Spleen (tissue), 11 donors: ENCODE measurements around the gene XPNPEP2. TPM values are rescaled to one million over a fixed set of nuclear protein-coding genes. Genes with fewer than 3 reads are reported as not detected.

Experiments
- DNase-seq: peaks from one replicate; pipeline ENCODE4 v3.0.0-alpha.2; 2020
- H3K27ac ChIP-seq, 8 donors: fragments of 200-600 bp; sonication (generic) in 7 of 8; 1 replicate in 4 of 8; 2 replicates in 4 of 8; pipeline versions ENCODE4 v1.5.0 to v1.8.0; 2016 to 2021; ENCODE audit warnings: inconsistent platforms in 4 of 8, mild to moderate bottlenecking in 4 of 8, moderate library complexity in 1 of 8
- H3K27me3 ChIP-seq, 7 donors: fragments of 200-600 bp; sonication (generic) in 6 of 7; replicated peaks in 1 of 7; 1 replicate in 4 of 7; 2 replicates in 3 of 7; pipeline versions ENCODE4 v1.5.0 to v1.8.0; 2016 to 2021; ENCODE audit warnings: inconsistent platforms in 3 of 7, mild to moderate bottlenecking in 1 of 7
- H3K36me3 ChIP-seq, 6 donors: fragments of 200-600 bp; sonication (generic) in 5 of 6; 1 replicate in 4 of 6; 2 replicates in 2 of 6; pipeline versions ENCODE4 v1.5.0 to v1.8.0; 2016 to 2021; ENCODE audit warnings: inconsistent platforms in 2 of 6
- H3K4me1 ChIP-seq, 6 donors: fragments of 200-600 bp; sonication (generic) in 5 of 6; 1 replicate in 3 of 6; 2 replicates in 3 of 6; pipeline versions ENCODE4 v1.5.0 to v1.8.0; 2016 to 2021; ENCODE audit warnings: inconsistent platforms in 3 of 6
- H3K4me3 ChIP-seq, 8 donors: fragments of 200-600 bp; sonication (generic) in 7 of 8; 1 replicate in 4 of 8; 2 replicates in 4 of 8; pipeline versions ENCODE4 v1.5.0 to v1.8.0; 2016 to 2021; ENCODE audit warnings: inconsistent platforms in 4 of 8, mild to moderate bottlenecking in 4 of 8, moderate library complexity in 2 of 8
- H3K9me3 ChIP-seq, 8 donors: fragments of 200-600 bp; sonication (generic) in 7 of 8; 1 replicate in 4 of 8; 2 replicates in 4 of 8; pipeline versions ENCODE4 v1.5.0 to v1.8.0; 2016 to 2021; ENCODE audit warnings: inconsistent platforms in 4 of 8
- POLR2A ChIP-seq, 3 donors: fragments of 450-650 bp; IDR thresholded peaks; one replicate each; pipeline ENCODE4 v1.5.1; 2017; ENCODE audit warnings: antibody characterized with exemption in 3 of 3, mild to moderate bottlenecking in 1 of 3
- POLR2AphosphoS5 ChIP-seq, 3 donors: sonication (generic); formaldehyde crosslinking; IDR thresholded peaks; one replicate each; pipeline ENCODE4 v1.5.1; 2017; ENCODE audit warnings: antibody characterized with exemption in 3 of 3
- WGBS, 5 donors: extraction: QIAGEN DNeasy Blood & Tissue Kit in 3 of 5; methylation state at CpG; one replicate each; pipeline versions ENCODE4 v1.1.5 to v1.1.7; 2013 to 2018; 5-methylcytosine and 5-hydroxymethylcytosine counted together
- intact Hi-C: fragments of 100-400 bp; cut with DNase I; formaldehyde crosslinking; loops from one replicate; pipeline ENCODE4 v1.15.0; 2023; ENCODE audit warnings: low total_unique reads
- polyA plus RNA-seq, 3 donors: library from polyadenylated mRNA; stranded (reverse); fragments of 200-250 nt; gene quantifications; one replicate each; pipeline ENCODE4 v1.2.1, GENCODE V29; 2013
- total RNA-seq, 7 donors: library from RNA; depleted of rRNA in 3 of 7; stranded (reverse); fragments of >200 nt in 3 of 7; fragmentation: NEBNext Ultra II Directional in 4 of 7; extraction: Animal tissue kit (Norgen Biotek cat#: 25700) in 4 of 7; gene quantifications; one replicate each; pipeline versions ENCODE4 v1.1.0 to v1.2.1, GENCODE V29; 2016 to 2021
- TF ChIP-seq, protein P1 (sequence below), 11 experiments: fragments of 200-600 bp in 7 of 11; fragments of 450-650 bp in 4 of 11; sonication (generic) in 4 of 11; IDR thresholded peaks in 8 of 11; conservative IDR thresholded peaks in 3 of 11; 1 replicate in 7 of 11; 2 replicates in 4 of 11; pipeline versions ENCODE4 v1.4.0 to v1.8.0; 2016 to 2021; ENCODE audit warnings: antibody characterized with exemption in 11 of 11, inconsistent platforms in 4 of 11, mild to moderate bottlenecking in 1 of 11
- donor health status: healthy with polysubstance abuse.
- donor health status: DM: no; HTN: no; CAD: no; lungs with moderate emphysema.
- donor health status: DM: no; HTN: no; CAD: no.
- donor health status: Bipolar disorder and iron deficiency.
- donor health status: healthy.
- donor health status: DM: no; HTN: no; CAD: no.
- donor health status: DM: yes; HTN: yes; CAD: no.

XPNPEP2 gene
- total and polyA plus RNA-seq, 10 donors, result 0.09 to 0.74 (median 0.21) TPM

DNA sequence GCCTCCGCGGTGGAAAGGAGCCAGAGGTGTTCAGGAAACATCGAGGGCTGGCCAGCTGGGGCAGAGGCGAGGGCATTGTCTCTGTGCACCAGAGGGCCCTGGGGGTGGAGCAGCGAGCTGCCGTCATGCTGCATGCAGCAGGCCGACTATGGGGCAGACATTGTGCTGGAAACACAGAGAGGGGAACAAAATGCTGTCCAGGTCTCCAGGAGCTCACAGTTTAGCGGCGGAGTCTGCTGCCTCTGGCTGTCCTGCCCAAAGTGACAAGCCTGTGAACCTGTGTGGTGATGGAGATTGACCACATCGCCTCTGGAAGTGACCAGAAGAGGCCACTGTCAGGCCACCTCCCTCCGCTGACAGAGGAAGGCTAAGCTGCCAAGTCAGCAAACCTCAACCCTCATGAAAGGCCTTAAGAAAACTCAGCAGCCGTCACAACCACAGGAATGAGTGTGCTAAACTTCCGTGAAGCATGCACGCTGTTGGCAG is 20.8 kb downstream of the XPNPEP2 start:
- DNase-seq, result peak; percentile 85
- TF ChIP-seq POLR2AphosphoS5 (IDR thresholded peaks at IDR 0.05) (peak in 2 of 3 donors; percentile 42 to 74), POLR2A (IDR thresholded peaks at IDR 0.05) (no peak)
- TF ChIP-seq, protein P1, sequence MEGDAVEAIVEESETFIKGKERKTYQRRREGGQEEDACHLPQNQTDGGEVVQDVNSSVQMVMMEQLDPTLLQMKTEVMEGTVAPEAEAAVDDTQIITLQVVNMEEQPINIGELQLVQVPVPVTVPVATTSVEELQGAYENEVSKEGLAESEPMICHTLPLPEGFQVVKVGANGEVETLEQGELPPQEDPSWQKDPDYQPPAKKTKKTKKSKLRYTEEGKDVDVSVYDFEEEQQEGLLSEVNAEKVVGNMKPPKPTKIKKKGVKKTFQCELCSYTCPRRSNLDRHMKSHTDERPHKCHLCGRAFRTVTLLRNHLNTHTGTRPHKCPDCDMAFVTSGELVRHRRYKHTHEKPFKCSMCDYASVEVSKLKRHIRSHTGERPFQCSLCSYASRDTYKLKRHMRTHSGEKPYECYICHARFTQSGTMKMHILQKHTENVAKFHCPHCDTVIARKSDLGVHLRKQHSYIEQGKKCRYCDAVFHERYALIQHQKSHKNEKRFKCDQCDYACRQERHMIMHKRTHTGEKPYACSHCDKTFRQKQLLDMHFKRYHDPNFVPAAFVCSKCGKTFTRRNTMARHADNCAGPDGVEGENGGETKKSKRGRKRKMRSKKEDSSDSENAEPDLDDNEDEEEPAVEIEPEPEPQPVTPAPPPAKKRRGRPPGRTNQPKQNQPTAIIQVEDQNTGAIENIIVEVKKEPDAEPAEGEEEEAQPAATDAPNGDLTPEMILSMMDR (IDR thresholded peaks at IDR 0.05 in 8 of 11, conservative IDR thresholded peaks at IDR 0.05 in 3 of 11), result peak in 4 of 11 experiments; percentile 15 to 35 (median 19)
- Histone ChIP-seq H3K27me3 (no peaks in the 10 kb centered on the region), H3K4me1 (peaks cover 6 to 68% (median 52%) of the 10 kb centered on the region in 6 donors), H3K9me3 (no peaks in the 10 kb centered on the region), H3K27ac (peak overlapping the region; percentile 49 to 83 (median 70)), H3K36me3 (no peaks in the 10 kb centered on the region), H3K4me3 (peak overlapping the region in 1 of 8 donors; percentile 38)
- 6 to 47% (median 27%) methylated on average over 6 to 14 of the region's 14 CpGs for WGBS, 5 donors
- intact Hi-C loops, result no loop called here

DNA sequence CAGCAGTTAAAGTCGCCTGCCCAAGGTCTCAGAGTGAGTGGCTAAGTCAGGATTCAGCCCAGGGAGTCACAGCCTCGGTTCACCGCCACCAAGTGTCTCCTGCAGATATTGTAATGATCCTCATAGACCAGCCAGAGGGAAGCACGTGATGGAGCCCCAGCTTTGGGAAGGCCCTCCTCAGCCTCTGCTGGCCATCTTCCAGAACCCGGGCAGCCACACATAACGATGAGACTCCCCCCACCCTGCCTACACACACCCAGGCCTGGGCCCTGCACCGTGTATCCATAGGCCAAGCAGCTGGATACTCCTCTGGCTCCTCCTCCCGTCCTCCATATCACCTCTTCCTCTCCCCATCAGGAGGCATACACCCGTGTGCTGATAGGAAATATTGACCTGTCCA is 21.4 kb downstream of the XPNPEP2 start:
- intact Hi-C loops, result no loop called here
- DNase-seq, result peak; percentile 77
- peak overlapping the region in 1 of 8 donors; percentile 38 for H3K4me3 ChIP-seq
- H3K27me3 ChIP-seq, result no peaks in the 10 kb centered on the region
- H3K4me1 ChIP-seq, result peaks cover 6 to 62% (median 52%) of the 10 kb centered on the region in 6 donors
- H3K27ac ChIP-seq, result peak overlapping the region in 7 of 8 donors; percentile 49 to 83 (median 70)
- no peaks in the 10 kb centered on the region for H3K36me3 ChIP-seq
- WGBS, 5 donors, result 36 to 63% (median 63%) methylated on average over 3 to 9 of the region's 9 CpGs
- TF ChIP-seq POLR2A (IDR thresholded peaks at IDR 0.05) (no peak), POLR2AphosphoS5 (IDR thresholded peaks at IDR 0.05) (no peak)
- TF ChIP-seq, protein P1 (IDR thresholded peaks at IDR 0.05 in 8 of 11, conservative IDR thresholded peaks at IDR 0.05 in 3 of 11), result no peak
- no peaks in the 10 kb centered on the region for H3K9me3 ChIP-seq

DNA sequence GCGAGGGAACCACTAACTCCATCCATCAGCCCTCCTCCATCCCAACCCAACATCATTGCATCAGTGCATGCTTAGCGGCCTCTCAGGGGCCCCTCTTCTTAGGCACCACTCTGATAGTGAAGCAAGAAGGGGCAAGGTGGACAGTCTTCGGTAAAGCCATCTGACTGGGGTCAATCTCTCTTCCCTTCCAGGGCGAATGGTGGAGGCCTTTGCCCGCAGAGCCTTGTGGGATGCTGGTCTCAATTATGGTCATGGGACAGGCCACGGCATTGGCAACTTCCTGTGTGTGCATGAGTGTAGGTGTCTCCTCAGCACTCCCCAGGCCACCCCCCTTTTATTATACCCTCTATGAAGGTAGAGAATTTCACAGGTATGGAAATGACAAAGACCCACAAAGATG is 22.2 kb downstream of the XPNPEP2 start:
- Histone ChIP-seq H3K27ac (peak overlapping the region in 3 of 8 donors; percentile 80 to 83 (median 83)), H3K36me3 (no peaks in the 10 kb centered on the region), H3K27me3 (no peaks in the 10 kb centered on the region), H3K4me3 (no peak overlapping the region), H3K9me3 (no peaks in the 10 kb centered on the region), H3K4me1 (peaks cover 6 to 54% (median 44%) of the 10 kb centered on the region in 6 donors)
- WGBS, 5 donors, result 67 to 91% (median 82%) methylated on average over 6 of the region's 6 CpGs; no CpG with 5 or more reads in 1 of the 5 donors
- DNase-seq, result peak; percentile 52
- TF ChIP-seq POLR2A (IDR thresholded peaks at IDR 0.05) (no peak), POLR2AphosphoS5 (IDR thresholded peaks at IDR 0.05) (no peak)
- TF ChIP-seq, protein P1 (IDR thresholded peaks at IDR 0.05 in 8 of 11, conservative IDR thresholded peaks at IDR 0.05 in 3 of 11), result no peak
- intact Hi-C loops, result no loop called here

DNA sequence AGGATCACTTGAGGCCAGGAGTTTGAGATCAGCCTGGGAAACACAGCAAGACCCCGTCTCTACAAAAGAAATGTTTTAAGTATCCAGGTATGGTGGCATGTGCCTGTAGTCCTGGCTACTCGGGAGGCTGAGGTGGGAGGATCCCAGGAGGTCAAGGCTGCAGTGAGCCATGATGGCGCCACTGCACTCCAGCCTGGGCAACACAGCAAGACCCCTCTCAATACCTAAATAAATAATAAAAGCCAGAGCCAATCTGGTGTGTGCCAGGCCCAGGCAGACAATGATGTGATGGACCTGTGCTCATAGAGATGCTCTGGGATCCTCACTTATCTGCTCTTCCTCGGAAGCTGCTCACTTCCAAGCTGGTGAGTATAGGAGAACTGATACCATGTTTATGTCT is 22.8 kb downstream of the XPNPEP2 start:
- intact Hi-C loops, result no loop called here
- WGBS, 5 donors, result 70 to 100% (median 96%) methylated on average over 3 to 4 of the region's 4 CpGs
- H3K4me1 ChIP-seq, result peaks cover 6 to 48% (median 39%) of the 10 kb centered on the region in 6 donors
- TF ChIP-seq, protein P1 (IDR thresholded peaks at IDR 0.05 in 8 of 11, conservative IDR thresholded peaks at IDR 0.05 in 3 of 11), result no peak
- TF ChIP-seq POLR2A (IDR thresholded peaks at IDR 0.05) (no peak), POLR2AphosphoS5 (IDR thresholded peaks at IDR 0.05) (no peak)
- no peak overlapping the region for H3K27ac ChIP-seq
- H3K27me3 ChIP-seq, result no peaks in the 10 kb centered on the region
- no peak for DNase-seq
- H3K36me3 ChIP-seq, result no peaks in the 10 kb centered on the region
- no peak overlapping the region for H3K4me3 ChIP-seq
- H3K9me3 ChIP-seq, result no peaks in the 10 kb centered on the region
